H9 (cell line): ENCODE measurements around the gene DAB1. TPM values are rescaled to one million over a fixed set of nuclear protein-coding genes. Genes with fewer than 3 reads are reported as not detected.

Source experiments
- DNase-seq: peaks from one replicate; pipeline ENCODE4 v3.0.0-alpha.2; 2017
- H2AFZ ChIP-seq: one replicate; pipeline ENCODE4 v1.6.1; 2013; ENCODE audit warnings: mild to moderate bottlenecking, low read length, control low read depth, moderate library complexity
- H2AK5ac ChIP-seq: 2 replicates; pipeline ENCODE4 v1.6.1; 2013; ENCODE audit warnings: low read length, control low read depth, mixed read lengths; ENCODE audit not compliant: insufficient read length
- H2BK120ac ChIP-seq: one replicate; pipeline ENCODE4 v1.6.1; 2013; ENCODE audit warnings: low read depth, mild to moderate bottlenecking, low read length, control low read depth, inconsistent platforms; ENCODE audit not compliant: poor library complexity, severe bottlenecking
- H2BK12ac ChIP-seq: 2 replicates; pipeline ENCODE4 v1.6.1; 2013; ENCODE audit warnings: low read length, control low read depth, mixed read lengths, low read depth; ENCODE audit not compliant: insufficient read length
- H2BK15ac ChIP-seq: 2 replicates; pipeline ENCODE4 v1.6.1; 2013; ENCODE audit warnings: low read depth, low read length, control low read depth
- H2BK20ac ChIP-seq: one replicate; pipeline ENCODE4 v1.6.1; 2013; ENCODE audit warnings: low read depth, mild to moderate bottlenecking, low read length, control low read depth, inconsistent platforms; ENCODE audit not compliant: poor library complexity, severe bottlenecking
- H2BK5ac ChIP-seq: 2 replicates; pipeline ENCODE4 v1.6.1; 2013; ENCODE audit warnings: low read length, control low read depth, mixed read lengths; ENCODE audit not compliant: insufficient read length
- H3K14ac ChIP-seq: 2 replicates; pipeline ENCODE4 v1.6.1; 2013; ENCODE audit warnings: low read length, control low read depth; ENCODE audit not compliant: insufficient read depth
- H3K18ac ChIP-seq: 2 replicates; pipeline ENCODE4 v1.6.1; 2013; ENCODE audit warnings: low read depth, mild to moderate bottlenecking, mixed read lengths, low read length, control low read depth; ENCODE audit not compliant: insufficient read length
- H3K23ac ChIP-seq: 2 replicates; pipeline ENCODE4 v1.6.1; 2013; ENCODE audit warnings: low read length, control low read depth, mixed read lengths, low read depth; ENCODE audit not compliant: insufficient read length
- H3K23me2 ChIP-seq: 2 replicates; pipeline ENCODE4 v1.6.1; 2013; ENCODE audit warnings: low read depth, mild to moderate bottlenecking, mixed read lengths, low read length, control low read depth; ENCODE audit not compliant: insufficient read length, poor library complexity, severe bottlenecking
- H3K27ac ChIP-seq: 2 replicates; pipeline ENCODE4 v1.5.1; 2013; ENCODE audit warnings: low read length, control low read depth, mixed read lengths, low read depth; ENCODE audit not compliant: insufficient read length
- H3K27me3 ChIP-seq: 2 replicates; pipeline ENCODE4 v1.6.1; 2013; ENCODE audit warnings: low read length, control low read depth, inconsistent platforms; ENCODE audit not compliant: insufficient read depth
- H3K4ac ChIP-seq: 2 replicates; pipeline ENCODE4 v1.6.1; 2013; ENCODE audit warnings: low read depth, mild to moderate bottlenecking, control low read depth, inconsistent platforms, low read length, moderate library complexity
- H3K4me1 ChIP-seq: 2 replicates; pipeline ENCODE4 v1.6.1; 2013; ENCODE audit warnings: low read length, control low read depth, inconsistent platforms; ENCODE audit not compliant: insufficient read depth
- H3K4me2 ChIP-seq: 2 replicates; pipeline ENCODE4 v1.6.1; 2013; ENCODE audit warnings: low read length, control low read depth, mixed read lengths; ENCODE audit not compliant: insufficient read length, insufficient read depth
- H3K56ac ChIP-seq: 2 replicates; pipeline ENCODE4 v1.6.1; 2013; ENCODE audit warnings: low read depth, mild to moderate bottlenecking, mixed read lengths, low read length, control low read depth; ENCODE audit not compliant: insufficient read length
- H3K79me1 ChIP-seq: 2 replicates; pipeline ENCODE4 v1.6.1; 2013; ENCODE audit warnings: low read depth, mild to moderate bottlenecking, moderate library complexity, low read length, control low read depth, inconsistent platforms; ENCODE audit not compliant: insufficient read depth, poor library complexity, severe bottlenecking
- H3K79me2 ChIP-seq: 2 replicates; pipeline ENCODE4 v1.6.1; 2013; ENCODE audit warnings: low read length, control low read depth, inconsistent platforms; ENCODE audit not compliant: insufficient read depth
- H3K9ac ChIP-seq: 2 replicates; pipeline ENCODE4 v1.6.1; 2013; ENCODE audit warnings: low read length, control low read depth, mixed read lengths; ENCODE audit not compliant: insufficient read length; ENCODE audit errors: extremely low read depth
- H3K9me3 ChIP-seq: one replicate; pipeline ENCODE4 v1.6.1; 2013; ENCODE audit warnings: low read depth, low read length, inconsistent platforms; ENCODE audit not compliant: control insufficient read depth
- H3T11ph ChIP-seq: one replicate; pipeline ENCODE4 v1.6.1; 2013; ENCODE audit warnings: mild to moderate bottlenecking, low read length, control low read depth, inconsistent platforms
- H4K20me1 ChIP-seq: one replicate; pipeline ENCODE4 v1.6.1; 2013; ENCODE audit not compliant: control insufficient read depth, insufficient read length, insufficient read depth
- H4K5ac ChIP-seq: 2 replicates; pipeline ENCODE4 v1.6.1; 2013; ENCODE audit warnings: low read depth, mild to moderate bottlenecking, mixed read lengths, low read length, control low read depth; ENCODE audit not compliant: insufficient read length
- H4K8ac ChIP-seq: replicated peaks from 2 replicates; pipeline ENCODE4 v1.6.1; 2013; ENCODE audit warnings: low read length, control low read depth, mixed read lengths, low read depth; ENCODE audit not compliant: insufficient read length
- H4K91ac ChIP-seq: 2 replicates; pipeline ENCODE4 v1.6.1; 2013; ENCODE audit warnings: low read depth, mild to moderate bottlenecking, moderate library complexity, mixed read lengths, low read length, control low read depth; ENCODE audit not compliant: insufficient read length
- H3K27ac Mint-ChIP-seq, 3 experiments: 2 replicates in 2 of 3; 3 replicates in 1 of 3; pipeline ENCODE4 v1.8.0; 2020 to 2021; ENCODE audit warnings: mixed read lengths in 3 of 3, mild to moderate bottlenecking in 1 of 3, moderate library complexity in 1 of 3
- H3K27me3 Mint-ChIP-seq: 2 replicates; pipeline ENCODE4 v1.8.0; 2021; ENCODE audit warnings: low read depth, mild to moderate bottlenecking, moderate library complexity, mixed read lengths
- H3K36me3 Mint-ChIP-seq, 3 experiments: 2 replicates in 2 of 3; 3 replicates in 1 of 3; pipeline ENCODE4 v1.8.0; 2020 to 2021; ENCODE audit warnings: low read depth in 3 of 3, mixed read lengths in 3 of 3; ENCODE audit not compliant: insufficient read depth in 1 of 3
- H3K4me1 Mint-ChIP-seq, 2 experiments: 2 replicates each; pipeline ENCODE4 v1.8.0; 2020; ENCODE audit warnings: mixed read lengths in 2 of 2
- H3K4me3 Mint-ChIP-seq, 2 experiments: 2 replicates in 1 of 2; 3 replicates in 1 of 2; pipeline ENCODE4 v1.8.0; 2020 to 2021; ENCODE audit warnings: mild to moderate bottlenecking in 2 of 2, mixed read lengths in 2 of 2, moderate library complexity in 1 of 2
- H3K9me3 Mint-ChIP-seq, 2 experiments: 2 replicates in 1 of 2; 3 replicates in 1 of 2; pipeline ENCODE4 v1.8.0; 2020; ENCODE audit warnings: mild to moderate bottlenecking in 2 of 2, mixed read lengths in 2 of 2, moderate library complexity in 1 of 2
- CTCF ChIP-seq: fragments of 200-600 bp; sonication (generic); conservative IDR thresholded peaks from 3 replicates; pipeline ENCODE4 v1.8.0; 2021; ENCODE audit warnings: antibody characterized with exemption, mild to moderate bottlenecking
- WGBS: extraction: QIAGEN DNeasy Blood & Tissue Kit; methylation state at CpG from one replicate; pipeline ENCODE4 v1.1.7; 2013; ENCODE audit warnings: missing lambda C conversion rate, low lambda C conversion rate, mixed read lengths; ENCODE audit not compliant: insufficient read length; ENCODE audit errors: extremely low coverage; 5-methylcytosine and 5-hydroxymethylcytosine counted together
- total RNA-seq: library from RNA; stranded (reverse); gene quantifications from 2 replicates; pipeline ENCODE4 v1.2.1, GENCODE V29; 2021

The DAB1 gene
- total RNA-seq, 1 experiment from 2014 or later = 9.3 TPM

DNA sequence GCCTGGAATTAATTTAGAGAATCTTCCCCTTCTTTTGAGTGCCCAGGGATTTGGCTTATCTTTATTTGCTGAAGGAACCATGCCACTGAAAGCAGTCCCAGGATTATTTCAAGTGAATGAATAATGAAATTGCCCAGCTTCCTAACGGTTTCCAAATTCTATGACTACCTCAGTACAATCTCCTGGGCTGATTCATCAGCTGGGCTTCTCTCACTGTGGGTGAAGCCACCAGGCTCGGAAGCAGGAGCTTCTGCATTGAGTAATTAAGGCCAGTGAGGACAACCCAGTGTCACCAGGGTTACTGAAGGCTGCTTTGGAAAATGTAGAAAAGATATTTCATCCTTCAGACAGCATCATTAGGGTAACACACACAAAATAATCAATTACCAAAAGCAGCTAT, 169.8 kb downstream of the DAB1 start:
- no peak overlapping the region for H3K18ac ChIP-seq
- H2BK5ac ChIP-seq = no peak overlapping the region
- H3K27ac ChIP-seq = no peak overlapping the region
- no peak overlapping the region for H2BK12ac ChIP-seq
- no peak overlapping the region for H3K4me2 ChIP-seq
- H3K56ac ChIP-seq = no peak overlapping the region
- Mint-ChIP-seq H3K36me3 (peaks cover 1 to 10% (median 4%) of the 10 kb centered on the region in 3 experiments; a peak in 5 of 7 replicates), H3K4me3 (no peak overlapping the region), H3K27me3 (no peaks in the 10 kb centered on the region), H3K9me3 (peaks cover 6 to 8% of the 10 kb centered on the region in 2 experiments; a peak in 4 of 5 replicates), H3K4me1 (peaks cover 6 to 7% of the 10 kb centered on the region in 2 experiments; a peak in 3 of 4 replicates), H3K27ac (no peak overlapping the region)
- no peaks in the 10 kb centered on the region for H4K20me1 ChIP-seq
- no peak overlapping the region for H4K91ac ChIP-seq
- H3K23ac ChIP-seq = no peak overlapping the region
- no peak overlapping the region for H3K9ac ChIP-seq
- WGBS = no CpG with 5 or more reads among the region's 2 CpGs
- H3K27me3 ChIP-seq = no peaks in the 10 kb centered on the region
- H2AFZ ChIP-seq = no peak overlapping the region
- no peak overlapping the region for H2BK120ac ChIP-seq
- no peak overlapping the region for H3T11ph ChIP-seq
- no peaks in the 10 kb centered on the region for H3K23me2 ChIP-seq
- DNase-seq = no peak
- no peak overlapping the region for H2BK15ac ChIP-seq
- no peak overlapping the region for H2AK5ac ChIP-seq
- no peak overlapping the region for H4K5ac ChIP-seq
- no peaks in the 10 kb centered on the region for H3K4me1 ChIP-seq
- no peak overlapping the region for H3K14ac ChIP-seq
- H4K8ac ChIP-seq = no peak overlapping the region
- H3K9me3 ChIP-seq = no peaks in the 10 kb centered on the region
- H3K79me2 ChIP-seq = no peaks in the 10 kb centered on the region
- no peak overlapping the region for H3K4ac ChIP-seq
- H2BK20ac ChIP-seq = no peak overlapping the region
- H3K79me1 ChIP-seq = no peaks in the 10 kb centered on the region
- TF ChIP-seq CTCF = no peak
